Astrocyte (in vitro differentiated cells and primary cell): ENCODE results near the gene FAM83C. TPM values are rescaled to one million over a fixed set of nuclear protein-coding genes. Genes with fewer than 3 reads are reported as not detected.

Experiments
- DNase-seq: peaks from one replicate; pipeline ENCODE4 v3.0.0-alpha.2; 2010; ENCODE audit warnings: low read depth
- FAIRE-seq: peaks from 2 replicates; lab custom pipeline; 2011; peaks lifted over from hg19 to GRCh38; lab: Jason Lieb, UNC
- H2AFZ ChIP-seq: 2 replicates; pipeline ENCODE4 v1.6.0; 2012; ENCODE audit warnings: low read depth, low read length, inconsistent platforms
- H3K27ac ChIP-seq: 2 replicates; pipeline ENCODE4 v1.5.1; 2011; ENCODE audit warnings: low read depth, low read length, inconsistent platforms
- H3K27me3 ChIP-seq: 2 replicates; pipeline ENCODE4 v1.6.0; 2011; ENCODE audit warnings: low read length, inconsistent platforms; ENCODE audit not compliant: insufficient read depth
- H3K36me3 ChIP-seq: 2 replicates; pipeline ENCODE4 v1.5.1; 2011; ENCODE audit warnings: low read length, inconsistent platforms; ENCODE audit not compliant: insufficient read depth
- H3K4me1 ChIP-seq: 2 replicates; pipeline ENCODE4 v1.5.1; 2011; ENCODE audit warnings: low read length, inconsistent platforms; ENCODE audit not compliant: insufficient read depth
- H3K4me2 ChIP-seq: 2 replicates; pipeline ENCODE4 v1.6.0; 2012; ENCODE audit warnings: low read length, inconsistent platforms
- H3K4me3 ChIP-seq: 2 replicates; pipeline ENCODE4 v1.5.1; 2011; ENCODE audit warnings: low read depth, mild to moderate bottlenecking, low read length, inconsistent platforms; ENCODE audit not compliant: insufficient read depth
- H3K79me2 ChIP-seq: 2 replicates; pipeline ENCODE4 v1.6.0; 2012; ENCODE audit warnings: mild to moderate bottlenecking, low read length, inconsistent platforms; ENCODE audit not compliant: insufficient read depth
- H3K9ac ChIP-seq: 2 replicates; pipeline ENCODE4 v1.6.0; 2012; ENCODE audit warnings: mild to moderate bottlenecking, low read length, inconsistent platforms
- H3K9me3 ChIP-seq: 2 replicates; pipeline ENCODE4 v1.5.1; 2012; ENCODE audit warnings: low read depth, mild to moderate bottlenecking, low read length, inconsistent platforms; ENCODE audit not compliant: insufficient read depth
- H4K20me1 ChIP-seq: 2 replicates; pipeline ENCODE4 v1.6.0; 2012; ENCODE audit warnings: low read length, inconsistent platforms; ENCODE audit not compliant: insufficient read depth
- H3K27ac Mint-ChIP-seq: one replicate; pipeline ENCODE4 v1.8.0; 2021; ENCODE audit warnings: mild to moderate bottlenecking, mixed read lengths; ENCODE audit not compliant: unreplicated experiment
- H3K27me3 Mint-ChIP-seq: one replicate; pipeline ENCODE4 v1.8.0; 2021; ENCODE audit warnings: low read depth, mixed read lengths; ENCODE audit not compliant: unreplicated experiment
- H3K36me3 Mint-ChIP-seq: one replicate; pipeline ENCODE4 v1.8.0; 2021; ENCODE audit warnings: low read depth, mixed read lengths; ENCODE audit not compliant: unreplicated experiment
- H3K4me1 Mint-ChIP-seq: one replicate; pipeline ENCODE4 v1.8.0; 2021; ENCODE audit warnings: low read depth, mixed read lengths; ENCODE audit not compliant: unreplicated experiment
- H3K4me3 Mint-ChIP-seq: one replicate; pipeline ENCODE4 v1.8.0; 2021; ENCODE audit warnings: mild to moderate bottlenecking, moderate library complexity, mixed read lengths; ENCODE audit not compliant: unreplicated experiment
- H3K9me3 Mint-ChIP-seq: one replicate; pipeline ENCODE4 v1.8.0; 2021; ENCODE audit warnings: mild to moderate bottlenecking, mixed read lengths; ENCODE audit not compliant: unreplicated experiment
- EZH2 ChIP-seq: IDR thresholded peaks from 2 replicates; pipeline ENCODE4 v1.6.1; 2012; ENCODE audit warnings: mild to moderate bottlenecking, low read length, inconsistent platforms; ENCODE audit not compliant: insufficient read depth
- total RNA-seq: library from RNA; stranded (reverse); gene quantifications from 2 replicates; pipeline ENCODE4 v1.2.1, GENCODE V29; 2021
- TF ChIP-seq, protein P1 (sequence below): IDR thresholded peaks from 2 replicates; pipeline ENCODE4 v1.5.1; 2011; ENCODE audit warnings: low read depth, mild to moderate bottlenecking, inconsistent platforms, low read length, moderate library complexity; ENCODE audit not compliant: insufficient read depth

The FAM83C gene
- total RNA-seq, 1 donor from 2014 or later: not detected

- no peaks in the 10 kb centered on the region for H3K27me3 ChIP-seq
- H3K4me2 ChIP-seq: no peak overlapping the region
- H4K20me1 ChIP-seq: no peaks in the 10 kb centered on the region
- H2AFZ ChIP-seq: no peak overlapping the region
- H3K36me3 ChIP-seq: no peaks in the 10 kb centered on the region
- no peaks in the 10 kb centered on the region for H3K9me3 Mint-ChIP-seq
- H3K27me3 Mint-ChIP-seq: no peaks in the 10 kb centered on the region
- H3K4me1 Mint-ChIP-seq: peaks cover 69% of the 10 kb centered on the region
- no peak overlapping the region for H3K4me3 ChIP-seq
- TF ChIP-seq, protein P1, sequence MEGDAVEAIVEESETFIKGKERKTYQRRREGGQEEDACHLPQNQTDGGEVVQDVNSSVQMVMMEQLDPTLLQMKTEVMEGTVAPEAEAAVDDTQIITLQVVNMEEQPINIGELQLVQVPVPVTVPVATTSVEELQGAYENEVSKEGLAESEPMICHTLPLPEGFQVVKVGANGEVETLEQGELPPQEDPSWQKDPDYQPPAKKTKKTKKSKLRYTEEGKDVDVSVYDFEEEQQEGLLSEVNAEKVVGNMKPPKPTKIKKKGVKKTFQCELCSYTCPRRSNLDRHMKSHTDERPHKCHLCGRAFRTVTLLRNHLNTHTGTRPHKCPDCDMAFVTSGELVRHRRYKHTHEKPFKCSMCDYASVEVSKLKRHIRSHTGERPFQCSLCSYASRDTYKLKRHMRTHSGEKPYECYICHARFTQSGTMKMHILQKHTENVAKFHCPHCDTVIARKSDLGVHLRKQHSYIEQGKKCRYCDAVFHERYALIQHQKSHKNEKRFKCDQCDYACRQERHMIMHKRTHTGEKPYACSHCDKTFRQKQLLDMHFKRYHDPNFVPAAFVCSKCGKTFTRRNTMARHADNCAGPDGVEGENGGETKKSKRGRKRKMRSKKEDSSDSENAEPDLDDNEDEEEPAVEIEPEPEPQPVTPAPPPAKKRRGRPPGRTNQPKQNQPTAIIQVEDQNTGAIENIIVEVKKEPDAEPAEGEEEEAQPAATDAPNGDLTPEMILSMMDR: no peak
- TF ChIP-seq EZH2: no peak
- H3K4me1 ChIP-seq: peaks cover 46% of the 10 kb centered on the region
- FAIRE-seq (no peak), DNase-seq (no peak)
- H3K79me2 ChIP-seq: no peaks in the 10 kb centered on the region
- peaks cover 12% of the 10 kb centered on the region for H3K36me3 Mint-ChIP-seq
- no peaks in the 10 kb centered on the region for H3K9me3 ChIP-seq
- H3K27ac Mint-ChIP-seq: peak overlapping the region; percentile 70
- H3K9ac ChIP-seq: no peak overlapping the region
- H3K4me3 Mint-ChIP-seq: no peak overlapping the region
- peak overlapping the region; percentile 34 for H3K27ac ChIP-seq
Measured at GRCh38 chr20:35340436-35340835, 48.2 kb upstream of the FAM83C start.

DNA sequence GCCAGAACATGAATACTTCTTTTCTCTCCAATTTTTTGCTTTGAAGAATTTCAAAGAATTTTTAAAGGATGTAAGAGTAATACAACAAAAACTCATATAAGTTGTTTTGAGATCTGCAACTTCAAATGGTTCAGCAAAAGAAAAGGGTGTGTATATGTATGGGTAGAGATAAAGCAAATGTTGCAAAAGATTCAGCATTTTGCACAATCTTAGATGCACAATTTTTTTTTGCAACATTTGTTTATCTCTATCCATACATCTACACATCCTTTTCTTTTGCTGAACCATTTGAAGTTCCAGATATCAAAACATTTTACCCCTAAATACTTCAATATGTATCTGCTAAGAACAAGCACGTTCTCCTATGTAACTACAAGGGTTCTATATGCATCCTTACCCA, 47.4 kb upstream of the FAM83C start:
- no peak overlapping the region for H3K4me3 Mint-ChIP-seq
- peak overlapping the region; percentile 70 for H3K27ac Mint-ChIP-seq

DNA sequence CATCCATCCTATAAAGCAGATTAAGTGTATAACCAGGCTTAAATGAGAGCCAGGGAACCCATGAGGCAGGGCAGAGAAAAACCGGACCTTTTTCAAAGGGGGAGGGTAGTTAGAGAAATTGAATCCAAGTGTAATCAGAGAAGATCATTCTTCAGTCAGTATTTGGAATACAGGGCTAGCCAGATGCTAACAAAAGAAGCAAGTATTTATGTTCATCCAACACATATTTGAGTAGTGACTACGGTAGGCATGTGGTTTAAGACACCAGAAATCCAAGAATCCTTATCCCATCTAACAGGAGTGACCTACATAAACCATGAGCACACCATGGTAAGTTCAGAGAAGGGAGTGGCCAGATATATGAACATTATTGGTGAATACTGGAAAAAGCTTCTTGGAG, 46.8 kb upstream of the FAM83C start:
- H3K9ac ChIP-seq: peak overlapping the region; percentile 1
- Mint-ChIP-seq H3K36me3 (peaks cover under 1% of the 10 kb centered on the region), H3K4me3 (no peak overlapping the region), H3K27me3 (no peaks in the 10 kb centered on the region), H3K27ac (peak overlapping the region; percentile 86), H3K4me1 (peaks cover 64% of the 10 kb centered on the region), H3K9me3 (no peaks in the 10 kb centered on the region)
- no peaks in the 10 kb centered on the region for H4K20me1 ChIP-seq
- peak overlapping the region; percentile 72 for H3K27ac ChIP-seq
- no peaks in the 10 kb centered on the region for H3K27me3 ChIP-seq
- peaks cover 38% of the 10 kb centered on the region for H3K4me1 ChIP-seq
- FAIRE-seq (peak; percentile 86), DNase-seq (peak; percentile 100)
- no peaks in the 10 kb centered on the region for H3K9me3 ChIP-seq
- H3K4me2 ChIP-seq: peak overlapping the region; percentile 49
- TF ChIP-seq, protein P1: no peak
- no peak for TF ChIP-seq EZH2
- H3K79me2 ChIP-seq: no peaks in the 10 kb centered on the region
- H2AFZ ChIP-seq: no peak overlapping the region
- no peak overlapping the region for H3K4me3 ChIP-seq
- H3K36me3 ChIP-seq: no peaks in the 10 kb centered on the region

More for the DNA sequence above, 47.4 kb upstream of the FAM83C start:
- Mint-ChIP-seq H3K9me3 (no peaks in the 10 kb centered on the region), H3K36me3 (peaks cover 7% of the 10 kb centered on the region), H3K4me1 (peaks cover 68% of the 10 kb centered on the region), H3K27me3 (no peaks in the 10 kb centered on the region)
- no peaks in the 10 kb centered on the region for H3K9me3 ChIP-seq
- TF ChIP-seq, protein P1: no peak
- no peak for TF ChIP-seq EZH2
- peak overlapping the region; percentile 72 for H3K27ac ChIP-seq
- H3K9ac ChIP-seq: peak overlapping the region; percentile 1
- H4K20me1 ChIP-seq: no peaks in the 10 kb centered on the region
- no peak overlapping the region for H2AFZ ChIP-seq
- no peaks in the 10 kb centered on the region for H3K36me3 ChIP-seq
- H3K4me3 ChIP-seq: no peak overlapping the region
- peaks cover 44% of the 10 kb centered on the region for H3K4me1 ChIP-seq
- no peaks in the 10 kb centered on the region for H3K27me3 ChIP-seq
- DNase-seq: no peak
- FAIRE-seq: no peak
- H3K79me2 ChIP-seq: no peaks in the 10 kb centered on the region
- peak overlapping the region; percentile 49 for H3K4me2 ChIP-seq
